Measurements from ENCODE around the gene ARHGEF1.

The ARHGEF1 gene

GRCh38 chr19:41951686-41952172 lies 68.7 kb downstream of the ARHGEF1 start:
- TF ChIP-seq CTCF (IDR thresholded peaks at IDR 0.05; ENCODE audit: control insufficient read depth, insufficient read depth, low read depth, low read length, missing control alignments): peak; percentile 97
- no peak overlapping the region for H3K4me3 ChIP-seq (ENCODE audit: control insufficient read depth, low read depth, low read length)
- no peak for DNase-seq (ENCODE audit: low read depth)

GRCh38 chr19:41955521-41955920 lies 72.5 kb downstream of the ARHGEF1 start:
- DNase-seq (ENCODE audit: low read depth): no peak
- H3K4me3 ChIP-seq (ENCODE audit: control insufficient read depth, low read depth, low read length): no peak overlapping the region
- TF ChIP-seq CTCF (IDR thresholded peaks at IDR 0.05; ENCODE audit: control insufficient read depth, insufficient read depth, low read depth, low read length, missing control alignments): no peak

DNA sequence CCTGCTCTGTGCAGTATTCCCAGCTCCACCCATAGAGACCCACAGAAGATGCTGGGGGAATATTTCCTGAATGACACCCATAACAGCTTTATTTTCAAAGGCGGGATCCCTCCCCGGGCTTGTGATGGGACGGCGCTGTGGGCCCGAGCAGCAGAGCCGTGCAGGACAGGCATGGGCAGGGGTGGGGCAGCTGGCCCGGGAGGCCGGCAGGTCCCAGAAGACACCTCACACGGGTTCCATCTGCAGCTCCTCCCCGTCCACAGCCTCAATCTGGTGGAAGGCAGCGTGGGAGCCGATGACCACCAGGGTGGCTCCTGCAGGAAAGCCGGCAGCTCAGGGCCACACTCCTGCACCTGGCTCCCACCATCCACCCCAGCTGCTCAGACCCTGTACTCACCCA lies 73.6 kb downstream of the ARHGEF1 start:
- TF ChIP-seq CTCF (IDR thresholded peaks at IDR 0.05; ENCODE audit: control insufficient read depth, insufficient read depth, low read depth, low read length, missing control alignments): no peak
- no peak overlapping the region for H3K4me3 ChIP-seq (ENCODE audit: control insufficient read depth, low read depth, low read length)
- DNase-seq (ENCODE audit: low read depth): no peak

All from AG09309 (cell line).